ENCODE data around the gene ZNF385A.

Gene ZNF385A

DNA sequence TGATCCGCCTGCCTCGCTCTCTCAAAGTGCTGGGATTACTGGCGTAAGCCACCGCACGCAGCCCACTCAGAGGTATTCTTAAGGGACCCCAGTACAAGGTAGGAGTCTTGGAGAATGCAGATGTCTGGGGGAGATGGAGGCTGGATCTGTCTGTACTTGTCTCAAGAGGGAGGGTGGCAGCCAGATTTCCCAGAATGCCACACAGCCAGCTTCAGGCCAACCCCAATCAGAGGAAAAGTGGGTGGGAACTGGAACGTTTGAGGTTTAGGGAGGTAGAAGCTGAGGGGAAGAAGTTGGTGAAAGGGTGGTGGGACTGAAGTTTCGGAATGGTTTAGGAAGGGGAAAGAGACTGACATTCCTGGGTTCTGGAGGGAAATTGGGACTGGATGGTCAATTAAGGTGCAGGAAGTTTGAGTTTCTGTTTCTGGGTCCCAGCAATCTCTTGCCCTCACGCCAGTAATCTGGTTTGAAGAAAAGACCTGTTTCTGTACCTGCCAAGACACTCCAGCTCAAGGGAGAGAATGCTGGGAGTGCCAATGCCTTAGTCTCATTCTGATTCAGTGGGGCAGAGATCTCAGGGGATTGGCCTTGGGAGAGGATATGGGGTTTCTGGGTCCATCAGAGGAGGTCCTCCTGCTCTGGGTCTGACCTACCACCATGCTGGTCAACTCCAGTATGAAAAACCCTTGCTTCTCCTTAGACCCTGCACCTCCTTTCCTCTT, 8.1 kb upstream of the ZNF385A start:
- DNase-seq (ENCODE audit: low spot score) = no peak

DNA sequence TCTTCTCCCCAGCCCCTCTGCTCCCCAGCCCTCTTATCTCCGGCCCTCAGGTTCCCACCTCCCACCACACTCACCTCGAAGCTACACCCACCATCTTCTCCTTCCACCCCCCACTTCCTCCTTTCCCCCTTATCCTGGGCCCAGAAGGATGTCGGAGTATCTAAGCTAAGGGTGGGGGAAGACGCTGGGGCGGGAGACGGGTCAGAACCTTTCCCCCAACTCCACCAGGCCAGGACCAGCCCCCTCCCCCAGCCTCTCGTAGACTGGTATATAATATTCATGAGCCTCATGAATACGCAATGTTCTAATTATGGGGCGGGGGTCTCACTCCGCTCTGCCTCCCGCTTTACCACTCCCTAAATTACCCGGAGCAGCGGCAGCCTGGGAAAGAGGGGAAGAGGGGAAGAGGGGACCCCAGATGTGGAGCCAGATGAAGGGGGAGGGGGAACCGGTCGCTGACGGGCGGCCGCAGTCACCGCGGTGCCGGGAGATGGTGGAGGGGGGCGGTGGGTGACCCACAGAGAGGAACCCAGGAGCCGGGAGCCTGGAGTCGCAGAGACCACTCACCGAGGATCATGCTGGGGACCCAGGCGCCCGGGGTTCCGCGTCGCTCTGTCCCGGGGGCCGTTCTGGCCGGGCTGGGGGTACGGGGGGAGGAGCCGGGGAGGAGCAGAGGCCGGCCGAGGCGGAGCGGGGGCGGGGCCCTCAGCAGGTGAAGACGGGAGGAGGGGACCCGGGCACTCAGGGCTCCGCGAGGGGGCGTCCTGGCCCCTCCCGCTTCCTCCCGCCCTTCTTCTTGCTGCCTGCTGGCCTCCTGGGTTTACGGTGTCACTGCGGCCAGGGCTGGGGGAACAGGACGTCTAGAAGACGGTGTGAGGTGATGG, 6.4 kb upstream of the ZNF385A start:
- DNase-seq (ENCODE audit: low spot score) = peak; percentile 61

DNA sequence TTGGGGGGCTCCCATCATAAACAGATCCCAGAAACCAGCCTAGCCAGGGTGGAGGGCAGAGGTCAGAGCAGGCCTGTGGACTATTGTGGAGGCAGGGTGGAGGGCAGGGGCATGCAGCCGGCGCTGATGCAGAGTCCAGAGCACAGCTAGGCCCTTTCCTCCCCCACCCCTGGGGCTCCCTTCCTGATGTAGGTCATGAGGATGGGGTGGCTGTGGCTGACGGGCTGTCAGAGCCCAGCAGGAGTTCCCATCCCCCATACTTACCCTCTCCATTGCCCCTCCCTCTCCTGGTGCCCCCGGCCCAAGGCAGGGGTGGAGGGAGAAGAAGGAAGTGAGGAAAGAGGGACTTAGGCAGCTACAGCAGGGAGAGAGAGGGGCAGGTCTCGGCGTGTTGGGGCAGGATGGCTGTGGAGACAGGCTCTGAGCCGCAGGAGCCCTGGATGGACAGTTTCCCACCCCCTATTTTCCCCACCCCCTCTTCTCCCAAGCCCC, 5.7 kb upstream of the ZNF385A start:
- DNase-seq (ENCODE audit: low spot score) = no peak

DNA sequence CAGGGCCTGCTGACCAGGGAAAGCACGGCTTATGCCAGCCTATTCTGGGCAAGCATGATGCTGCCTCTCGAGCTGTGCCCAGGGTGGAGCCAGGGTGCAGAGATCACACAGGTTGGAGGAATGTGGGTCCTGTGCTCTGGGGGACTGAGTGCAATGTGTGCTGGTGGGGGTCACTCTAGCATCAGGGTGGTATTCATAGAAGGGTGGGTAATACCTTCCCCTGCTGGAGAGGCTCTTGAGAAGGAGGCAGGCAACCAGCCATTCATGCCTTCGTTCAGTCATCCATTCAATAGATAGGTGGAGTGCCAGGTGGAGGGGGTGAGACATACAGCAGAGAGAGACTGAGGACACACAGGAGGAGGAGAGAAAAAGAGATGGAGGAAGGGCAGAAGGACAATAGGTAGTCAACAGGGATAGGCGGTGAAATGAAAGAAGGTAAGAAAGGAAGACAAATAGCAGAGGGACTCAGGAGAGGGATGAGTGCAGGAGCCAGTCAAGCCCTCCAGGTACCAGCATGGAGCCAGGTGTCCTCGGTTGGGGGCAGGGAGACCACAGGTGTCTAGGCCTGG, 5.2 kb upstream of the ZNF385A start:
- no peak for DNase-seq (ENCODE audit: low spot score)

DNA sequence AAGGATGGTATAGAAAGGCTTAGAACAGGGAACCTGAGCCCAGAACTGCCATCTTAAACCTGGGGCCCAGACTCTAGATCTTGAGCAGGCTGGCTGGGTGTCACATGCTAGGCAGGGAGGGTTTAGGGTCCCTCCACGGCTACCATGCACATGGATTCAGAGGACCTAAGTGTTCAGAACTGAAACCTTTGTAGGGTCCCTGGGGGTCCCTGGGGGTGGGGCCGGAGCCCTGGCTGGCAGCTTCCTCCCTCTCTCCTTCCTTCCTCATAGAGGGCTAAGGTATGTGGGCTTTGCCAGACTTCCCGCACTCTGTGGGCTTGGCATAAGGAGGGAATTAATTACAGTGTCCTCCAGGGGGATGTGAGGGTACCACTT, 4.6 kb upstream of the ZNF385A start:
- DNase-seq (ENCODE audit: low spot score) = no peak

DNA sequence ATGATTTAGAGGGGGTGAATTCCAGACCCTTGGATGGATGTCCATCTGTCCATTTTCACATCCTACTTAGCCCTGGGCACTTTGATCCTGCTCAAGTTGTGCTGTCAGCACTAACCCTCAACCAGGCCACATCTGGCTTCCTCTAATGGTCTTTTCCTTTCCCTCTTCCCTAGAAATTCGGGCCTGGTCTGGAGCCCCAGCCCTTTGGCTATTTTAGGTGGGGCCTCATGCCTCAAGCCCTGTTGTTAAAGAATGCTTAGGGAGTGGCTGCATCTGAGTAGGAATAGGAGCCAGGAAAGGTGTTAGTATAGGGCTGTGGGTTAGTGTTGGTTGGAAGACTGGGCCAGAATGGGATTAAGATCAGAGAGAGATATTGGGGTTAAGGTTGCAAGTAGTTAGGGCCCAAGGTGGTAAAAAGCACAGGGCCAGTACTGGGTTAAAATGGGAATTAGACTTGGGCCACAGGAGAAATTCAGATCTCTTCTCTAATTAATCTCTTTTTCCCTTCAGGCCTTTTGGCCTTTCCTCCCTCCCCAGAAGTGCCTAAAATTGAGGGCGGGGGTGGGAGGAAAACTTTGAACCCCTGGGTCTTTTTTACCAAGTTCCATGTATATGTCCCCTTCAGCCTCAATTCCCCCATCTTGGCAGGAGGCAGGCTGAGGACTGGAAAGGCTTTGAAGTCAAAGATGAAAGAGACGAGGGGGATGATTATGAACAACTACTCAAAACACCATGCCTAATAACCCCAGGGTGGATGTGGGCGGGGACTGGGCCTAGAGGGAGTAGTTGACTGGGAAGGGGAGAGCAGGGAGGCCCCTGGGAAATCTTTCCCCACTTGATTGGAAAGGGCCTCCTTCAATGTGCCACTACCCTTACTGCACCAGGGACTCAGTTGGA, 4.0 kb upstream of the ZNF385A start:
- no peak for DNase-seq (ENCODE audit: low spot score)

DNA sequence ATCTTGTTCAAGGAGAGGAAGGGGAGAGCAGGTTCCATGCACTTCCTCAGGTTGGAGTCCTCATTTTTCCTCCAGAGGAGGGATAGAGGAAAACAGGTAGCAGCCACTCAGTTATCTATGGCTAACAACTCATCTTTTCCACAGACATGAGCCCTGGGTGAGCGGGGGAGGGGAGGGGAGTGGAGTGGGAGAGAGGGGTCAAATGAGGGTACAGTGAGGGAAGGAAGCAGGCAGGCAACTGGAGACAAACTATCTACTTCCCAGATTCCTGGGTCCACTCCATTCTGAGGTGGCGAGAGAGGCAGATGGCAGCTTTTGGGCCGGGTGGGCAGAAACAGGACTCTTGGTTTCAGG, 2.6 kb upstream of the ZNF385A start:
- no peak for DNase-seq (ENCODE audit: low spot score)

DNA sequence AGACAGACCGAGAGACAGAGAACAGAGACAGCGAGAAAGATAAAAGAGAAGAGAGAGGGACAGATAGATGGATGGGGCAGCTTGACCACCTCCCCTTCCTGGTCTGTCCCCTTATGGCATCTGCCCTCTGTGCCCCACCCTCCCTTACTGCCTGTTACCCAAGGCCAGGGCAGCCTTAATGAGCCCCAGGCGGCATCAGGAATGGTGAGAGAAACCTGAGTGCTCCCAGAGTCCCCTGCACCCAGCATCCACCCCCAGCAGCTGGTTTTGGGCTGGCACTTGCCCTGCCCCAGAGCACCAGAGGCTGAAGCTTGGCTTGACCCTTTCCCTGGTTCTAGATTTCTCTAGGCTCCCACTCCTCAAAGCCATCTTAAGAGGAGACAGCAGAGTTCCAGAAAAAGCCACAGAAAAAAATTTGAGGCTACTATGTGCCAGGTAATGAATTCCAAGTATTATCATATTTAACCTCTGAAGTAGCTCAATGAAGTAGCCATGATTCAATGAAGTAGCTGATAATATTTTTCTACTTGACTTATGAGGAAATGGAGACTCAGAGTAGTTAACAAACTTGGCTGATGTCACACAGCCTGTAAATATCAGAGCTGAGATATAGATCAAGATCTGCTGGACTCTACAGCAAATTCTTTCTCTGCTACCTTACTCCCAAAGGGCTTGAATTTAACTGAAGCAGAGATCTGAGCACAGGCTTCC, 2.0 kb upstream of the ZNF385A start:
- DNase-seq (ENCODE audit: low spot score) = no peak

DNA sequence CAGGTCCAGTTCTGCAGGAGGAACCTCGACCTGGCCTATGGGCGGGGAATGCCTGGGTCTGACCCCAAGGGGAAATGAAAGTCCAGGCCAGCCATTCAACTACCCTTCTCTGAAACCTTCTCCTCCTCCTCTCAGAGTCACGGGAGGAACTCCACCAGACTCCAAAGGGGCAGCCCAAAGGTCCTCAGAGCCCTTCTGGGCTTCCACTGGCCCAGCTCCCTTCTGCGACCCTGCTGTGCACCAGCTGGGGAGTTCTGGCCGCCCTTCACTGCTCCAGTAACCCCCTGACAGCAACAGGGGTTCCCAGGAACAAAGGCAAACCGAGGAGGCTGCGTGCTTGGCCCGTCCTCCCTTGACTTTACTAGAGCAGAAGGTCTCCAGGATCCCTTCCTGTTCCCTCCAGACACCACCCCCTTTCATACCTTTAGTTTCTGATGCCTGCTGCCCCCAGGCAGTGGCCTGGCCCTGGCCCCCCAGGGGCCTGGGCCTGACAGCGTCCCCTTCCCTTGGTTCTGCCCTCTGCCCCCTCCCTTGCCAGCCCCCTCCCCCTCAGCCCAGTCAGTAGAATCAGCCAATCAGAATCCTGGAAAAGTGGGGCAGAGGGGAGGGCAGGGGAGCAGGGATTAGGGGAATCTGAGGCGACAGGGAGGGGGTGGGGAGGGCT, 850 bp upstream of the ZNF385A start:
- DNase-seq (ENCODE audit: low spot score) = no peak

DNA sequence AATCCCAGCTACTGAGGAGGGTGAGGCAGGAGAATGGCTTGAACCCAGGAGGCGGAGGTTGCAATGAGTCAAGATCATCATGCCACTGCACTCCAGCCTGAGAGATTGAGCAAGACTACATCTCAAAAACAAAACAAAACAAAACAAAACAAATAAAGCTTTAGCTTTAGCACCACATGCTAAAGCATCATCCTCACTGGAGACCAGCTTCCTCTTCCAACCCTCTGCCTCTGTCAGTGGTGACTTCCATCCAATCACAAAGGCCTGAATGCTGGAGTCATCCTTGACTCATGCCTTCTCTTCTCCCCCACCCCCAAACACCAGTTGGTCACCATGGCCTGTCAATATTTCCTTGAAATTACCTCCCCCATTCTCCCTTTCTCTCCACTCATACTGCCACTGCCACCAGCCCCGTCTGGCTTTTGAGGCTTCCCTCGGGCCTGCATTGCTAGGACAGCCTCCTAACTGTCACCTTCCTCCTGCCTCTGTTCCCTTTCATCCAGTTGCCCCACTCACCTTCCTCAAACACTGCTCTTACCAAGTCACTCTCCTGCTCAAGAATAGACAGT, 1.4 kb downstream of the ZNF385A start:
- DNase-seq (ENCODE audit: low spot score) = no peak

DNA sequence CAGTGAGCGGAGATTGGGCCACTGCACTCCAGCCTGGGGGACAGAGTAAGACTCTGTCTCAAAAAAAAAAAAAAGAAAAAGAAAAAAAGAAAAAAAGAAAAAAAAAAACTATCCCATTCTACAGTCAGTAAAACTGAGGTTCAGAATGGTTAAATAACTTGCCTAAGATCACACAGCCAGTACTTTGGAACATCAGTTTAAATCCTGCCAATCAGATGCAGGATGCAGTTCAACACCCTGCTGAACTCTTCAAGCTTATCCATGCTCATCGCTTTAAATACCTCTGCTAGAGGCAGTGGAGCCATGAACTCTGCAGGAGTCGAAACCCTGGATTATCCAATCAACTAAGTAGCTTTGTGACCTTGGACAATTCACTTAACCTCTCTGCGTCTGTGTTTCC, 3.4 kb downstream of the ZNF385A start:
- DNase-seq (ENCODE audit: low spot score) = no peak

DNA sequence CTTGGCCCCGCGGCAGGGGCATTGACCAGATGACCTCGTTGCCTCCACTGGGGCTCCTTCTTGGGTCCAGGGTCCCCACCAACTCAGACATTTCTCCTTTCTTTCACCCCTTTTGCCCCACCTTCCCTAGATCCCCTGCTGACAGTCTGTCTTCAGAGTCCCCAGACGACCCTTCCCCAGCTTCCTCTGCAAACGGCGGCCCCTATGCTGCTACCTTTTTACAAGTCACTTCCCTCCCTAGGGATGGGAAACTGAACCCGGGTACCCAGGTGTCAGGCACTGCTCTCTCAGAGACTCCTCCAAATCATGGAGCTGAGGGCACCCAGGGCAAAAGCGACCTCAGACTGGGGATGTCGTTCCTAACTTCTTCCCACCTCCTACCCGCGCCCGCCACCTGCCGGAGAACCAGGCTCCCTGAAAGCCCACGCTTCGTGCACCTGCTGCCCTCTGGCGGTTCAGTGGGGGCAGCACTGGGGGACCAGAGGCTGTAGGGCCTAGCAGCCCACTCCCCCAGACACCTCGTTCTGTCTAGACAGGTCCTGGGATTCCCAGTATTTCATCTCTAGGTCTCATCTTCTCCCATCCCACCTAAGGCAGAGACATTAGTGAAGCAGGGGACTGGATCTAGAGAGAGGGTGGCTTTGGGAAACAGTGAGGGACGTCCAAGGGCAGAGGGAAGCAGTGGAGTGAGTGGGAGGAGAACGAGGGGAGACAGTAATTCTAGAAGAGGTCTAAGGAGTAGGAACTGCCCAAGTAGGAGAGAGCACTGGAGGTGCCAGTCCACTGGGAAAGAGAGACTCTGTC, 4.9 kb downstream of the ZNF385A start:
- DNase-seq (ENCODE audit: low spot score) = peak; percentile 86

DNA sequence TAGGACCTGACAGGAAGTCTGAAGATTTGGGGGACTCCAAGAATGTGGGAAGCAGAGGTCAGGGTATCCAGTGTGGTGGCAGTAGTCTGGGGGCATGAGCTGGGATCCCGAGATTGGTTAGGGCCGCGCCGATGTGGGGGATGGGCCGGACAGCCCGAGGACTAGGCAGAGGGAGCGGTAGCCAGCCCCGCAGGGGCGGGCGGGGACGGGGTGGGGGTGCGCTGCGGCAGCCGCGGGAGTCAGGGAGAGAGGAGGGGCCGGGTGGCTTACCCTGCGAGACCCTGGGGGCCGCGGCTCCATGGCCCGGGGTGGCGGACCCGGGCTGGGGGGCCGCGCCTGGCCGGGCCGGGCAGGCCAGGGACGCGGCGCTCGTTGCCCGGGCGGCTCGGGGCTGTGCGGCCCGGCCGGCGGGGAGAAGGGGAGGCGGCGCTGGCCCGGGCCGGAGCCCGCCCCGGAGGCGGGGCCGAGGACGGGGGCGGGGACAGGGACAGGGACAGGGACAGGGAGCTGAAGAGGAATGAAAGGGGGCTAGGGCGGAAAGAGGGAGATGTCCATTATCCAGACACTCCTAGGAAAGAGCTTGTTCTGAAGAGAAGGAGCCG, 5.6 kb downstream of the ZNF385A start:
- DNase-seq (ENCODE audit: low spot score) = no peak

DNA sequence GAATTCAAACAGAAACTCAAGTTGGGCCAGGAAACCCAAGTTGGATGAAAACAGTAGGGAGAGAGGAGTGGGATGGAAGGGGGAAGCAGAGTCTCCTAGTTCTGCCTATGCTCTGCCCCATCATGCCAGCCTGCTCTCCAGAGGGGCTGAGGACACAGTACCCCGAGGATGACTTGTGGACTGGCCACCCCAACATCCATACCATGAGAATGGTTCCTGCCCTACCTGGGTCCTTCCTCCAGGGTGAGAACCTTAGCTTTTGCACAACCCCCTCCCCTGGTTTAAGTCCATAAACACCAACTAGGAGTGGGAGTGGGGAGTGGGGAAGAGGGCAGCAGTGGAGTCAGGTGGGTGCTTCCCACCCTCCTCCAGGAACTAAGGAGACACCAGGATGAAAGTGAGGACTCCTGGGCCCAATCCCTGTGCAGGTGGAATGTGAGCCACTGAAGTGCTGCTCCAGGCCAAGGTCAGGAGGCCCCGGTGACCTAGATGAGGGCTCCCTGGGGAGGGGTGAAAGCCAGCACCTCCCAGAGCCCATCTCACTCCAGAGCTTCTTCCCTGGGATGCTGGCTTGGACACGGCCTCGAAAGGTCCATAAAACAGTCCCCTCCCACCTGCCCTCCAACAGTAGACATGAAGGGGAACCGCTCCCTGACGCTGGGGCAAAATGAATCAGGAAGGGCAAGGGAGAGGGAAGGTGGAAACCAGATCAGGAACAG, 6.6 kb downstream of the ZNF385A start:
- no peak for DNase-seq (ENCODE audit: low spot score)

DNA sequence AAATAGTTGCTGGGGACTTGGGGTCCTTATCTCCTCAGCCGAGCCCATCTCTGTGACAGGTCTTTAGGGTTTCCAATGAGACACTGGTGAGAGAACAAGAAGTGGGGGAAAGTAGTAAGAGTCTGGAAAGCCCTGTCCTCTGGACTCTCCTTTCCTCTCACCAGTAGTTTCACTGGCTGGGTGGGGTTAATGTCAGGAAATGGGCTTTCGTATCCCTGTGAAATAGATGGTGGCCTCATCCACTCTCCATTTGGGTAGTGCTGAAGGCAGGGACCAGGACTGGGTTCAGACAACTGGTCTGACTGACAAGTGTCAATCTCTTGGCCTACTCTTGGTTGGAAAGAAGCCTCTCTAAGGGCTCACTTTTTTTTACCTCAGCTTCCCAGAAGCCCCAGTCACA, 7.5 kb downstream of the ZNF385A start:
- no peak for DNase-seq (ENCODE audit: low spot score)

DNA sequence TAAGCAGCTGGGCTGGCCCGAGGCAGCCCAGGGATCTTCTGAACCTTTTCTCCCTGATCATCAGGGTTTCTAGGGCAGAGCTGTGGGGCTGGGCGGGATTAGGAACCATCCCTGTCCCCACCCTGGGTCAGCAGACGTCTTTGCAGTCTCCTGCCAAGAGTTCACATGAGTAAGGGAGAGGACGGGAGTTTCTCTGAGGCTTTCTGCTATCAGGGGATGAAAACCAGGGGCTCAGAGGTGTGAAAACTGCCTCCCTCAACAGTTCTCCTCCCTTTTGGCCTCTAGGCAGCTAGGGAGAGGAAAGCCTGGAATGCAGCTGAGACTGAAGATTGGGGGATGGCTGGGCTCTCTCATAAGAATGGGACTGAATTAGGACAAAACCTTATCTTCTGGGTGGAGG, 7.9 kb downstream of the ZNF385A start:
- no peak for DNase-seq (ENCODE audit: low spot score)

DNA sequence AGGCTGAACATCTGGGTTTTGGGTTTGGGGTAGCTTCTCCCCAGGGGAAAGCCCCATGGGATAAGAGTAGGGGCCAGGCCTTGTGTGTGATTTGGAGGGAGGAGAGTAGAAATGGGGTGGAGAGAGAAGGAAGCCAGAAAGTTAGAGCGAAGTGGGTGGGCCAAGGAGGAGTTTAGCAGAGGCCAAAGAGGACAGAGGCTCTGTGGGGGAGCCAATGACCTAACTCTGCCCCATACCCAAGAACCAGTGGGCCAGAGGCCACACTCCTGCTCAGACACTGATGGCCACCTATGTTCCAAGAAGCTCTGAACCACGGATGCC, 9.3 kb downstream of the ZNF385A start:
- DNase-seq (ENCODE audit: low spot score) = no peak

DNA sequence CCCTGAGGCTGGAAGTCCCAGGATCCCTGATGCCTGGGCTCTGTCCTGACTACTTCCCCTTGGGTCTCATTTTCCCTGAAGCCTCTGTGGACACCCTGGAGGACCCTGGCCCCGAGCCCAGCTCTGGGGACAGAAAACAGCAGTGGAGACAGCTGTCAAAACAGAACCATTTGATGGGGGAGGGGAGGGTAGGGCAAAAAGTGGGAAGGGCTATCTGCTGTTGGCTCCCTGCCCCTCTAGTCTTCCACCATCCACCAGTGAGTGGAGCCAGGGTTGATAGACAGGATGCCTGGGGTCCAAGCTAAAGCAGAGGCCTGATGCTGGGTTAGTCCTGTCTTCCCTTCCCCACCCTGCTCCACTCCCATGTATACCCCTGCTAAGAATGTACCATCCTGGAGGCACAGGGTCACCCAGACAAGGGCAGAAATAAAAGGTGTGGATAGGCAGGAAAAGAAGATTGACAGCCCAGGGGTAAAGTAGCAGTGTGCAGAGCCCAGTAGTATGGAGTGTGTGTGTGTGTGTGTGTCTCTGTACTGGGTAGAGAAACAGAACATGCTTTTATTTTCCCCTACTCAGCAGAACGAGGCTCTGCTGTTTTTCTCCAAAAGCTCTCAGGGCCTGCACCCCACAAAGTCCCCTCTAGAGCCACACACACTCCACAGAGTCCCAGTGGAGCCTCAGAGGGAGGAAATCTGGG, 9.8 kb downstream of the ZNF385A start:
- no peak for DNase-seq (ENCODE audit: low spot score)
